ENCODE data around the gene CD9.

DNA sequence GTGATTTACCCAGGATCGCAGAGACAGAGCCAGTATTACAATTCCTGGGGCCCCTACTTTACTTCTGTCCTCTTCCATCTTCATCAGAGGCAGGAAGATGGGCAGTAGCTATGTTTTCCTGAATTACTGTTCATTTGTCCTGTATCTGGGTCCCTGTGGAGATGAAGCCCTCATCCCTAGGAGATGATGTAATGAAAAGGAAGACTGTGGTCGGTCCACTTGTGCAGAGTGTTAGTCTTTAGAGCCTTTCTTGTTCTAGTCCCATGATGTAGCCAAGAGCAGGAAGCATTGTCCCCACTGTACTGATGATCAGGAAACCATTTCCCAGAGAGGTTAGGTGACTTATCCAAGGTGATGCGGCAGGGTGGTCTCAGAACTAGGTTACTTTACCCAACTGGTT, 2.6 kb downstream of the CD9 start:
- no peak for TF ChIP-seq EZH2 (IDR thresholded peaks at IDR 0.05; ENCODE audit: low read length, missing control alignments)
- TF ChIP-seq, protein P1, sequence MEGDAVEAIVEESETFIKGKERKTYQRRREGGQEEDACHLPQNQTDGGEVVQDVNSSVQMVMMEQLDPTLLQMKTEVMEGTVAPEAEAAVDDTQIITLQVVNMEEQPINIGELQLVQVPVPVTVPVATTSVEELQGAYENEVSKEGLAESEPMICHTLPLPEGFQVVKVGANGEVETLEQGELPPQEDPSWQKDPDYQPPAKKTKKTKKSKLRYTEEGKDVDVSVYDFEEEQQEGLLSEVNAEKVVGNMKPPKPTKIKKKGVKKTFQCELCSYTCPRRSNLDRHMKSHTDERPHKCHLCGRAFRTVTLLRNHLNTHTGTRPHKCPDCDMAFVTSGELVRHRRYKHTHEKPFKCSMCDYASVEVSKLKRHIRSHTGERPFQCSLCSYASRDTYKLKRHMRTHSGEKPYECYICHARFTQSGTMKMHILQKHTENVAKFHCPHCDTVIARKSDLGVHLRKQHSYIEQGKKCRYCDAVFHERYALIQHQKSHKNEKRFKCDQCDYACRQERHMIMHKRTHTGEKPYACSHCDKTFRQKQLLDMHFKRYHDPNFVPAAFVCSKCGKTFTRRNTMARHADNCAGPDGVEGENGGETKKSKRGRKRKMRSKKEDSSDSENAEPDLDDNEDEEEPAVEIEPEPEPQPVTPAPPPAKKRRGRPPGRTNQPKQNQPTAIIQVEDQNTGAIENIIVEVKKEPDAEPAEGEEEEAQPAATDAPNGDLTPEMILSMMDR (conservative IDR thresholded peaks at IDR 0.05 in 1 of 2, IDR thresholded peaks at IDR 0.05 in 1 of 2; ENCODE audit: low read depth in 1 of 2, low read length in 2 of 2), result no peak

Data from fibroblast of lung (primary cell).